Measurements from ENCODE around the gene PCSK7.
A peak's percentile ranks its signal among the peaks of the same experiment; 100 is the strongest.

The PCSK7 gene

GRCh38 chr11:117178210-117179034, 53.5 kb downstream of the PCSK7 start, which contains the start of gene SIDT2 (continued):
- TF ChIP-seq SALL2 (tag by site-specific recombination; IDR thresholded peaks at IDR 0.05; ENCODE audit: borderline replicate concordance) (no peak), SP2 (tag by site-specific recombination; IDR thresholded peaks at IDR 0.05) (peak; percentile 91), ZNF768 (tag by site-specific recombination; IDR thresholded peaks at IDR 0.05) (no peak), KLF10 (tag by site-specific recombination; IDR thresholded peaks at IDR 0.05) (0 out of 2 replicates have a peak, but pooled peaks have one; percentile 42), ZFP69B (tag by site-specific recombination; IDR thresholded peaks at IDR 0.05) (peak; percentile 90), ZNF335 (tag by site-specific recombination; conservative IDR thresholded peaks at IDR 0.05) (no peak; the same call in 1 of the 2 replicates), ZNF76 (tag by site-specific recombination; IDR thresholded peaks at IDR 0.05; ENCODE audit: borderline replicate concordance, low read depth) (peak; percentile 49; the same call in 1 of the 2 replicates), ATF2 (tag by site-specific recombination; IDR thresholded peaks at IDR 0.05; ENCODE audit: low read depth) (peak; percentile 93), ZSCAN23 (tag by site-specific recombination; IDR thresholded peaks at IDR 0.05) (no peak), KLF9 (tag by site-specific recombination; IDR thresholded peaks at IDR 0.05; ENCODE audit: low read depth) (peak; percentile 71; the same call in 1 of the 2 replicates), ZBTB21 (tag by site-specific recombination; IDR thresholded peaks at IDR 0.05) (peak; percentile 66), TSHZ1 (tag by site-specific recombination; IDR thresholded peaks at IDR 0.05; ENCODE audit: borderline replicate concordance) (no peak), ZBTB26 (tag by site-specific recombination; optimal IDR thresholded peaks at IDR 0.05) (peak; percentile 71), IKZF3 (tag by site-specific recombination; IDR thresholded peaks at IDR 0.05) (no peak), ZNF521 (tag by site-specific recombination; IDR thresholded peaks at IDR 0.05) (no peak), TRIM28 (IDR thresholded peaks at IDR 0.05; ENCODE audit: borderline replicate concordance, low read length) (no peak; the same call in 1 of the 2 replicates), ZNF398 (tag by site-specific recombination; IDR thresholded peaks at IDR 0.05) (peak; percentile 18; the same call in 1 of the 2 replicates), FEZF1 (tag by site-specific recombination; IDR thresholded peaks at IDR 0.05) (peak; percentile 91), ZNF362 (tag by site-specific recombination; IDR thresholded peaks at IDR 0.05) (no peak), ZBTB44 (tag by site-specific recombination; IDR thresholded peaks at IDR 0.05) (0 out of 2 replicates have a peak, but pooled peaks have one; percentile 17), ZIC2 (tag by site-specific recombination; IDR thresholded peaks at IDR 0.05) (peak; percentile 52), ZNF600 (tag by site-specific recombination; IDR thresholded peaks at IDR 0.05) (peak; percentile 11; the same call in 1 of the 2 replicates), KLF16 (tag by site-specific recombination; IDR thresholded peaks at IDR 0.05) (peak; percentile 51; the same call in 1 of the 2 replicates)

All from HEK293 (cell line).